ENCODE data around the gene SIAH1. TPM values are rescaled to one million over a fixed set of nuclear protein-coding genes. Genes with fewer than 3 reads are reported as not detected.
A peak's percentile ranks its signal among the peaks of the same experiment; 100 is the strongest.
"Not testable (repeated sequence)": the region's sequence is repeated elsewhere in the genome, so short reads cannot be mapped to it uniquely, and the experiment has no call there.

The SIAH1 gene
- total and polyA plus RNA-seq, 8 donors: 18.9 to 60.3 (median 54.6) TPM

- Histone ChIP-seq H3K27ac (peak overlapping the region in 1 of 2 donors; percentile 6), H3K4me3 (no peak overlapping the region), H3K4me1 (peaks cover 18 to 29% of the 10 kb centered on the region in 2 donors), H3K36me3 (peaks cover 0 to 5% of the 10 kb centered on the region in 2 donors), H3K9me3 (no peaks in the 10 kb centered on the region), H3K27me3 (no peaks in the 10 kb centered on the region)
- intact Hi-C loops (cut with DNase I): no loop called here
- DNase-seq (no peak), ATAC-seq (peak; percentile 42)
- TF ChIP-seq CTCF (IDR thresholded peaks at IDR 0.05): no peak
Measured at GRCh38 chr16:48321317-48322036, 63.7 kb downstream of the SIAH1 start.

GRCh38 chr16:48318630-48319029 lies 66.6 kb downstream of the SIAH1 start:
- H3K27me3 ChIP-seq: no peaks in the 10 kb centered on the region
- TF ChIP-seq CTCF (IDR thresholded peaks at IDR 0.05): no peak
- peak overlapping the region; percentile 37 to 64 for H3K27ac ChIP-seq
- ATAC-seq: peak; percentile 74
- H3K36me3 ChIP-seq: peaks cover 0 to 5% of the 10 kb centered on the region in 2 donors
- no peak overlapping the region for H3K4me3 ChIP-seq
- peak in 1 of 4 donors; percentile 23 for DNase-seq
- peaks cover 18 to 29% of the 10 kb centered on the region in 2 donors for H3K4me1 ChIP-seq
- H3K9me3 ChIP-seq: peaks cover 0 to 4% of the 10 kb centered on the region in 2 donors
- intact Hi-C loops (cut with DNase I): no loop called here

GRCh38 chr16:48317614-48318315 lies 67.4 kb downstream of the SIAH1 start:
- Histone ChIP-seq H3K9me3 (peaks cover 0 to 8% of the 10 kb centered on the region in 2 donors), H3K27me3 (no peaks in the 10 kb centered on the region), H3K27ac (peak overlapping the region; percentile 37 to 64), H3K36me3 (peaks cover 0 to 5% of the 10 kb centered on the region in 2 donors), H3K4me1 (peaks cover 18 to 29% of the 10 kb centered on the region in 2 donors), H3K4me3 (no peak overlapping the region)
- no peak for DNase-seq
- intact Hi-C loops (cut with DNase I): no loop called here
- peak in 1 of 2 donors; percentile 10 for TF ChIP-seq CTCF (IDR thresholded peaks at IDR 0.05)
- ATAC-seq: peak; percentile 42

- Histone ChIP-seq H3K4me3 (no peak overlapping the region), H3K36me3 (peaks cover 0 to 7% of the 10 kb centered on the region in 2 donors), H3K4me1 (peaks cover 18 to 29% of the 10 kb centered on the region in 2 donors), H3K9me3 (peaks cover 0 to 13% of the 10 kb centered on the region in 2 donors), H3K27me3 (no peaks in the 10 kb centered on the region), H3K27ac (peak overlapping the region; percentile 37 to 64)
- no peak for DNase-seq
- no peak for ATAC-seq
- no peak for TF ChIP-seq CTCF (IDR thresholded peaks at IDR 0.05)
- intact Hi-C loops (cut with DNase I): no loop called here
Measured at GRCh38 chr16:48317026-48317425, 68.2 kb downstream of the SIAH1 start.

GRCh38 chr16:48313905-48314304 lies 71.3 kb downstream of the SIAH1 start:
- H3K27ac ChIP-seq; H3K27me3 ChIP-seq; ATAC-seq; DNase-seq; intact Hi-C loops (cut with DNase I); H3K4me3 ChIP-seq: not testable (repeated sequence)
- Histone ChIP-seq H3K36me3 (peaks cover 0 to 35% of the 10 kb centered on the region in 2 donors), H3K9me3 (peaks cover 0 to 39% of the 10 kb centered on the region in 2 donors), H3K4me1 (peaks cover 5 to 17% of the 10 kb centered on the region in 2 donors)
